H9 (cell line): ENCODE data around the gene PPFIA2. TPM values are rescaled to one million over a fixed set of nuclear protein-coding genes. Genes with fewer than 3 reads are reported as not detected.

ENCODE experiments used
- DNase-seq: peaks from one replicate; pipeline ENCODE4 v3.0.0-alpha.2; 2017
- H2AFZ ChIP-seq: one replicate; pipeline ENCODE4 v1.6.1; 2013; ENCODE audit warnings: mild to moderate bottlenecking, low read length, control low read depth, moderate library complexity
- H2AK5ac ChIP-seq: 2 replicates; pipeline ENCODE4 v1.6.1; 2013; ENCODE audit warnings: low read length, control low read depth, mixed read lengths; ENCODE audit not compliant: insufficient read length
- H2BK120ac ChIP-seq: one replicate; pipeline ENCODE4 v1.6.1; 2013; ENCODE audit warnings: low read depth, mild to moderate bottlenecking, low read length, control low read depth, inconsistent platforms; ENCODE audit not compliant: poor library complexity, severe bottlenecking
- H2BK12ac ChIP-seq: 2 replicates; pipeline ENCODE4 v1.6.1; 2013; ENCODE audit warnings: low read length, control low read depth, mixed read lengths, low read depth; ENCODE audit not compliant: insufficient read length
- H2BK15ac ChIP-seq: 2 replicates; pipeline ENCODE4 v1.6.1; 2013; ENCODE audit warnings: low read depth, low read length, control low read depth
- H2BK20ac ChIP-seq: one replicate; pipeline ENCODE4 v1.6.1; 2013; ENCODE audit warnings: low read depth, mild to moderate bottlenecking, low read length, control low read depth, inconsistent platforms; ENCODE audit not compliant: poor library complexity, severe bottlenecking
- H2BK5ac ChIP-seq: 2 replicates; pipeline ENCODE4 v1.6.1; 2013; ENCODE audit warnings: low read length, control low read depth, mixed read lengths; ENCODE audit not compliant: insufficient read length
- H3K14ac ChIP-seq: 2 replicates; pipeline ENCODE4 v1.6.1; 2013; ENCODE audit warnings: low read length, control low read depth; ENCODE audit not compliant: insufficient read depth
- H3K18ac ChIP-seq: 2 replicates; pipeline ENCODE4 v1.6.1; 2013; ENCODE audit warnings: low read depth, mild to moderate bottlenecking, mixed read lengths, low read length, control low read depth; ENCODE audit not compliant: insufficient read length
- H3K23ac ChIP-seq: 2 replicates; pipeline ENCODE4 v1.6.1; 2013; ENCODE audit warnings: low read length, control low read depth, mixed read lengths, low read depth; ENCODE audit not compliant: insufficient read length
- H3K23me2 ChIP-seq: 2 replicates; pipeline ENCODE4 v1.6.1; 2013; ENCODE audit warnings: low read depth, mild to moderate bottlenecking, mixed read lengths, low read length, control low read depth; ENCODE audit not compliant: insufficient read length, poor library complexity, severe bottlenecking
- H3K27ac ChIP-seq: 2 replicates; pipeline ENCODE4 v1.5.1; 2013; ENCODE audit warnings: low read length, control low read depth, mixed read lengths, low read depth; ENCODE audit not compliant: insufficient read length
- H3K27me3 ChIP-seq: 2 replicates; pipeline ENCODE4 v1.6.1; 2013; ENCODE audit warnings: low read length, control low read depth, inconsistent platforms; ENCODE audit not compliant: insufficient read depth
- H3K4ac ChIP-seq: 2 replicates; pipeline ENCODE4 v1.6.1; 2013; ENCODE audit warnings: low read depth, mild to moderate bottlenecking, control low read depth, inconsistent platforms, low read length, moderate library complexity
- H3K4me1 ChIP-seq: 2 replicates; pipeline ENCODE4 v1.6.1; 2013; ENCODE audit warnings: low read length, control low read depth, inconsistent platforms; ENCODE audit not compliant: insufficient read depth
- H3K4me2 ChIP-seq: 2 replicates; pipeline ENCODE4 v1.6.1; 2013; ENCODE audit warnings: low read length, control low read depth, mixed read lengths; ENCODE audit not compliant: insufficient read length, insufficient read depth
- H3K56ac ChIP-seq: 2 replicates; pipeline ENCODE4 v1.6.1; 2013; ENCODE audit warnings: low read depth, mild to moderate bottlenecking, mixed read lengths, low read length, control low read depth; ENCODE audit not compliant: insufficient read length
- H3K79me1 ChIP-seq: 2 replicates; pipeline ENCODE4 v1.6.1; 2013; ENCODE audit warnings: low read depth, mild to moderate bottlenecking, moderate library complexity, low read length, control low read depth, inconsistent platforms; ENCODE audit not compliant: insufficient read depth, poor library complexity, severe bottlenecking
- H3K79me2 ChIP-seq: 2 replicates; pipeline ENCODE4 v1.6.1; 2013; ENCODE audit warnings: low read length, control low read depth, inconsistent platforms; ENCODE audit not compliant: insufficient read depth
- H3K9ac ChIP-seq: 2 replicates; pipeline ENCODE4 v1.6.1; 2013; ENCODE audit warnings: low read length, control low read depth, mixed read lengths; ENCODE audit not compliant: insufficient read length; ENCODE audit errors: extremely low read depth
- H3K9me3 ChIP-seq: one replicate; pipeline ENCODE4 v1.6.1; 2013; ENCODE audit warnings: low read depth, low read length, inconsistent platforms; ENCODE audit not compliant: control insufficient read depth
- H3T11ph ChIP-seq: one replicate; pipeline ENCODE4 v1.6.1; 2013; ENCODE audit warnings: mild to moderate bottlenecking, low read length, control low read depth, inconsistent platforms
- H4K20me1 ChIP-seq: one replicate; pipeline ENCODE4 v1.6.1; 2013; ENCODE audit not compliant: control insufficient read depth, insufficient read length, insufficient read depth
- H4K5ac ChIP-seq: 2 replicates; pipeline ENCODE4 v1.6.1; 2013; ENCODE audit warnings: low read depth, mild to moderate bottlenecking, mixed read lengths, low read length, control low read depth; ENCODE audit not compliant: insufficient read length
- H4K8ac ChIP-seq: replicated peaks from 2 replicates; pipeline ENCODE4 v1.6.1; 2013; ENCODE audit warnings: low read length, control low read depth, mixed read lengths, low read depth; ENCODE audit not compliant: insufficient read length
- H4K91ac ChIP-seq: 2 replicates; pipeline ENCODE4 v1.6.1; 2013; ENCODE audit warnings: low read depth, mild to moderate bottlenecking, moderate library complexity, mixed read lengths, low read length, control low read depth; ENCODE audit not compliant: insufficient read length
- H3K27ac Mint-ChIP-seq, 3 experiments: 2 replicates in 2 of 3; 3 replicates in 1 of 3; pipeline ENCODE4 v1.8.0; 2020 to 2021; ENCODE audit warnings: mixed read lengths in 3 of 3, mild to moderate bottlenecking in 1 of 3, moderate library complexity in 1 of 3
- H3K27me3 Mint-ChIP-seq: 2 replicates; pipeline ENCODE4 v1.8.0; 2021; ENCODE audit warnings: low read depth, mild to moderate bottlenecking, moderate library complexity, mixed read lengths
- H3K36me3 Mint-ChIP-seq, 3 experiments: 2 replicates in 2 of 3; 3 replicates in 1 of 3; pipeline ENCODE4 v1.8.0; 2020 to 2021; ENCODE audit warnings: low read depth in 3 of 3, mixed read lengths in 3 of 3; ENCODE audit not compliant: insufficient read depth in 1 of 3
- H3K4me1 Mint-ChIP-seq, 2 experiments: 2 replicates each; pipeline ENCODE4 v1.8.0; 2020; ENCODE audit warnings: mixed read lengths in 2 of 2
- H3K4me3 Mint-ChIP-seq, 2 experiments: 2 replicates in 1 of 2; 3 replicates in 1 of 2; pipeline ENCODE4 v1.8.0; 2020 to 2021; ENCODE audit warnings: mild to moderate bottlenecking in 2 of 2, mixed read lengths in 2 of 2, moderate library complexity in 1 of 2
- H3K9me3 Mint-ChIP-seq, 2 experiments: 2 replicates in 1 of 2; 3 replicates in 1 of 2; pipeline ENCODE4 v1.8.0; 2020; ENCODE audit warnings: mild to moderate bottlenecking in 2 of 2, mixed read lengths in 2 of 2, moderate library complexity in 1 of 2
- WGBS: extraction: QIAGEN DNeasy Blood & Tissue Kit; methylation state at CpG from one replicate; pipeline ENCODE4 v1.1.7; 2013; ENCODE audit warnings: missing lambda C conversion rate, low lambda C conversion rate, mixed read lengths; ENCODE audit not compliant: insufficient read length; ENCODE audit errors: extremely low coverage; 5-methylcytosine and 5-hydroxymethylcytosine counted together
- total RNA-seq: library from RNA; stranded (reverse); gene quantifications from 2 replicates; pipeline ENCODE4 v1.2.1, GENCODE V29; 2021
- TF ChIP-seq, protein P1 (sequence below): fragments of 200-600 bp; sonication (generic); conservative IDR thresholded peaks from 3 replicates; pipeline ENCODE4 v1.8.0; 2021; ENCODE audit warnings: antibody characterized with exemption, mild to moderate bottlenecking

Gene PPFIA2
- total RNA-seq, 1 experiment from 2014 or later, result 1.3 TPM

DNA sequence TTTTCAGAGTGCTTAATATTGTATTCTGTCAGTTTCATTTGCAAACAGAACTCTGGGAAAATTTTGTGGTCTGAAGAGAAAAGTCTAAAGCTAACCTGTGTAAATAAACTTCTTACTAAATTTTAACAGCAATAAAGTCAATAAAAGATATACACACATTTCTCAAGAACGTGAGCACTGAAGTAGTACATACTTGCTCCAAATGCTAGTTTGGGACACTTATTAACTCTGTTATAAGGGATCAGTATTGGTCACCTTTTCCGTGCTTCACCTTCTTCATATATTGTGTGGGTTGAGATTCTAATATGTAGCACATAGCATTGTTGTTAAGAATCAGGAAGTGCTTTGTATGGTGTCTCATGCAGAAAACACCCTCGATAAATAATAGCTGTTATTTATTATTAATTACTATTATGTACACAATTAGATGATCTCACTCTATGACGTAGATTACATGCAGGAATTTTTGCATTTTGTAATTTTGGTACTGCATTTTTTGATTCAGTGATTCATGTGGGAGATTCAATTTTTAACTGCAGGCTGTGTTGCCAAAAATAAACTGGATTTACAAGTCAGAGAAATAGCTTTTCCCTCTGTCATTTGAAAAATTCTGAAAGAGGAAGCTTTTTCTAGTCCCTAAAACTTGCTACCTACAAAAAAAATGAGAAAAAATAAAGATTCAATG, 380.4 kb downstream of the PPFIA2 start:
- Histone ChIP-seq H2BK5ac (no peak overlapping the region), H3K56ac (no peak overlapping the region), H2AK5ac (no peak overlapping the region), H4K8ac (no peak overlapping the region), H2BK120ac (no peak overlapping the region), H2BK20ac (no peak overlapping the region), H3K23me2 (no peaks in the 10 kb centered on the region), H2BK15ac (no peak overlapping the region), H3K14ac (no peak overlapping the region), H3K27me3 (no peaks in the 10 kb centered on the region), H3T11ph (no peak overlapping the region), H4K5ac (no peak overlapping the region), H4K20me1 (no peaks in the 10 kb centered on the region), H3K9ac (no peak overlapping the region), H2BK12ac (no peak overlapping the region), H3K4me2 (no peak overlapping the region), H3K23ac (no peak overlapping the region), H4K91ac (no peak overlapping the region), H3K79me2 (no peaks in the 10 kb centered on the region), H3K4me1 (no peaks in the 10 kb centered on the region), H3K9me3 (no peaks in the 10 kb centered on the region), H3K79me1 (no peaks in the 10 kb centered on the region), H3K4ac (no peak overlapping the region), H3K18ac (no peak overlapping the region), H2AFZ (no peak overlapping the region), H3K27ac (no peak overlapping the region)
- Mint-ChIP-seq H3K27me3 (no peaks in the 10 kb centered on the region), H3K36me3 (no peaks in the 10 kb centered on the region), H3K9me3 (no peaks in the 10 kb centered on the region), H3K4me3 (no peak overlapping the region), H3K27ac (no peak overlapping the region), H3K4me1 (no peaks in the 10 kb centered on the region)
- no peak for DNase-seq
- no CpG with 5 or more reads among the region's 4 CpGs for WGBS
- TF ChIP-seq, protein P1, sequence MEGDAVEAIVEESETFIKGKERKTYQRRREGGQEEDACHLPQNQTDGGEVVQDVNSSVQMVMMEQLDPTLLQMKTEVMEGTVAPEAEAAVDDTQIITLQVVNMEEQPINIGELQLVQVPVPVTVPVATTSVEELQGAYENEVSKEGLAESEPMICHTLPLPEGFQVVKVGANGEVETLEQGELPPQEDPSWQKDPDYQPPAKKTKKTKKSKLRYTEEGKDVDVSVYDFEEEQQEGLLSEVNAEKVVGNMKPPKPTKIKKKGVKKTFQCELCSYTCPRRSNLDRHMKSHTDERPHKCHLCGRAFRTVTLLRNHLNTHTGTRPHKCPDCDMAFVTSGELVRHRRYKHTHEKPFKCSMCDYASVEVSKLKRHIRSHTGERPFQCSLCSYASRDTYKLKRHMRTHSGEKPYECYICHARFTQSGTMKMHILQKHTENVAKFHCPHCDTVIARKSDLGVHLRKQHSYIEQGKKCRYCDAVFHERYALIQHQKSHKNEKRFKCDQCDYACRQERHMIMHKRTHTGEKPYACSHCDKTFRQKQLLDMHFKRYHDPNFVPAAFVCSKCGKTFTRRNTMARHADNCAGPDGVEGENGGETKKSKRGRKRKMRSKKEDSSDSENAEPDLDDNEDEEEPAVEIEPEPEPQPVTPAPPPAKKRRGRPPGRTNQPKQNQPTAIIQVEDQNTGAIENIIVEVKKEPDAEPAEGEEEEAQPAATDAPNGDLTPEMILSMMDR, result no peak
